GM21390 (cell line): ENCODE results near the gene GRIP1.

ENCODE experiments used
- ATAC-seq: cut with Tn5 transposase; IDR thresholded peaks from one replicate; pipeline ENCODE4 v1.9.1; 2021; ENCODE audit not compliant: unreplicated experiment

The GRIP1 gene

DNA sequence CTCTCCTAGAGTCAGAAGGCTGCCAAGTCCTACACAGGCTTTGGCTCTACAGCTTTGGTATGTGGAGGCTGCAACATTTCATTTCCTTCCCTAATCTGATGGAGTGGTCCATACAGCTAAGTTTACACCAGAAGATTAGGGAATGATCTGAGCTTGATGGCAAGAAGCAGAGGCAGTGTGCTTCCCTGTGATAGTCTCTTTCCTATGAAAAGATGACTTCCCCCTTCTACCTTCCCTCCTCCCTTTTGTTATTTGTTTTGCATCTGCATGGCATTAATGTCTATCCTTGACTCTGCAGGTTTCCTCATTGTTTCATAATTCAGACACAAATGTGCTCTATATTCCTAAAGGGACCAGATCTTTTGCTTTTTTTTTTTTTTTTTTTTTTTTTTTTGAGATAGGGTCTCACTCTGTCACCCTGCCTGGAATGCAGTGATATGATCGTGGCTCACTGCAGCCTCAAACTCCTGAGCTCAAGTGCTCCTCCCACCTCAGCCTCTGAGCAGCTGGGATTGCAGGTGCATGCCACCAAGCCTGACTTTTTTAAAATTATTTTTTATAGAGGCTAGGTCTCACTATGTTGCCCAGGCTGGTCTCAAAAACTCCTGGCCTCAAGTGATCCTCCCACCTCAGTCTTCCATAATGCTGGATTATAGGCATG lies 76.3 kb downstream of the GRIP1 start:
- ATAC-seq = no peak

DNA sequence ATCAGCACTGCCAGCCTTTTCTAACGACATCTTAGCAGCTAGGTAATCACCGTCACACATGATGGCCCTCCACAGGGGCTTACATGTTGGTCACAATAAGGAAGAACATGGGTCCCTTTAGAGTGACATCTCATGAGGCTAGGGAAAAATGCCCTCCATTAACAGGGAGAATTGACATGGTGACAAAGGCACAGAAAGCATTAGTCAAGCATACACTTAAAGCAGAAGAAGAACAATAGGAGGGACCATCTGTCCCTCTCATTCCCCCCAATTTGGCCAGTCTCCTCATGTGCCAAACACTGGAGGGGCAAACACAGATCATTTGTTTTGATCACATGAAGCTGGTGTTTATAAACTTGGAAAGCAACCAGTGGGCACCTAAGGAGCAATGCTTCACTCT lies 78.0 kb downstream of the GRIP1 start:
- ATAC-seq = no peak

DNA sequence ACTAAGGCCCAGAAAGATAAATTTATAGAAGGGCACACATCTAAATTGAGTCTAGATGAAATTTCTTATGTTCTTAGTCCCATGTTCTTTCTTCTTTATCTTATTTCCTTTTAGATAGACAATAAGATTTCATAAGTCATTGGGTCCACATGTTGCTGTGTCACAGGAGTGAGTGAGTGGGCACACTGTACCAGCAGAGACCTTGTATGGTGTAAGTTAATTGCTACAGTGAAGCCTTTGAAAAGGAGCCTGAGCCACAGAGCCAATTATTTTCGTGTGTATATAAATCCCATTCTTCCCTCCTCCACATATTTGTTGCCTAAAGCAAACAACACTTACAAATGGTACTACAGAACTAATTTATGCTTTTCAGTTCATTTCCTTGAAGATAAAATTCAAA lies 79.1 kb downstream of the GRIP1 start:
- ATAC-seq = no peak

DNA sequence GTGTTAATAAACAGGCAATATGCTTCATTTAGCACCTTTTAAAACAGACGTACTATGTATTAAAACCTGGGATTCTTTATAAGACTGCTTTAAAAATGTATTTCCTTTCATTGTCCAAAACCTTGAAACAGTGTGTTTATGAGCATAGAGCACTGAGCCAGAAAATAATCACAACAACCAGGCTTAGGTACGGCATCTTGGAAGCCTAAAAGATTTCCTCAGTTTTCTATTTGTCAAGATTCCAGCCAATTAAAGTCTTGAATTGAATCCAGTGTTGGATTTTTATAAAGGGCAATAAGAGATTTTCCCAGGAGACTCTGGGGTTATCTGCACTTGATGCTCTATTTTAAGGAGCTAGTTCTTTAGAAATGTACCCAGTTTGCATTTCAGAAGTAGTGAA lies 80.3 kb downstream of the GRIP1 start:
- no peak for ATAC-seq

DNA sequence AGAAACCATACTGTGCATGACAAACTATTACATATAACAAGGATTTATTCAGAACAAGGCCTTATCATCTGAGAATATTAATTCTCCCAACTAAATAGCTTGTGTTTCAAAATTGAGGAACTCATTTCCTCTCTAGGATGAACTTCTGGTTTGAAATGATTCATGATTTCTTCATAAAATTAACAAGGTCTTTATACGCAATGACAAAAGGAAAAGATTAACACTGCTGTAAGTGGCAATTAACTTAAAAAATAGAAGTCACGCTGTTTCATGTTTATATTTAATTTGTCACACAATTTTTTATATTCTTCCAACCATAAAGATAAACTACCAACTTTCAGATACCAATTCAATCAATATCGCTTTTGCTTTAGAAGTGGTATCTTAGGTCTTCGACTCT lies 80.8 kb downstream of the GRIP1 start:
- ATAC-seq = no peak

DNA sequence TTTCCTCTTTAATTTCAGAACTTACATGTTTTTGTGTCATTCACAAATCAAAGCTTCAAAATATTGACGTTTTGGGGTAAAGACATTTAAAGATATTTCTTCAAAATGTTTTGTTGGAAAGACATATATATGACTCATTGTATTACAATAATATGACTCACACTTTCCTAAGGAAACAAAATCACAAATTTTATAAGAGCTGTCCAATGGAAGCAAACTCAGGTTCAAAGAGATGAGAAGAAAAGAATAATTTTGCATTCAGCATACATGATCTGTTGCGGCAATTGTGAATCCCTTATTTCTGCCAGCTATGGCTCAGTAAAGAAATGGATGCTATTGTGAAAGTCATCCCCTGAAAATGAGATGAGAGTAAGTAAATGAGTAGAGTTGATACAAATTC lies 82.7 kb downstream of the GRIP1 start:
- no peak for ATAC-seq

DNA sequence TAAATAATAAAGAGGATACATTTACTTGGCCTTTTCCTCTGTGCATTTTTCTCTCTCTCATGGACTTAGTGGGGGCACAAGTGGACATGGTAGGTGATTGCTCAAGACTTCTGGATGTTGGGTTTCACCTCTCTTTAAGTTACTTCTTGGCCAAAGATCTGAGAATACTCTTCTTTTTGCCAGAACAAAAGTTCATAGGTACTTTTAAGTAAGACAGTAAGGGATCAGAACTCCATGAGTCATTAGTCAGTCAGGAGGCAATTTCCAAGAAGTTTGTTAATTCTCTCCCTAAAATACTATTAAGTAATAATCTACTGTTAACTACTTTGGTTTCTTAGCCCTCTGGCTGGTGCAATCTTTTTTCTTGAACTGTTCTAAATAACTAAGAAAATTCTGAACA lies 84.2 kb downstream of the GRIP1 start:
- no peak for ATAC-seq

DNA sequence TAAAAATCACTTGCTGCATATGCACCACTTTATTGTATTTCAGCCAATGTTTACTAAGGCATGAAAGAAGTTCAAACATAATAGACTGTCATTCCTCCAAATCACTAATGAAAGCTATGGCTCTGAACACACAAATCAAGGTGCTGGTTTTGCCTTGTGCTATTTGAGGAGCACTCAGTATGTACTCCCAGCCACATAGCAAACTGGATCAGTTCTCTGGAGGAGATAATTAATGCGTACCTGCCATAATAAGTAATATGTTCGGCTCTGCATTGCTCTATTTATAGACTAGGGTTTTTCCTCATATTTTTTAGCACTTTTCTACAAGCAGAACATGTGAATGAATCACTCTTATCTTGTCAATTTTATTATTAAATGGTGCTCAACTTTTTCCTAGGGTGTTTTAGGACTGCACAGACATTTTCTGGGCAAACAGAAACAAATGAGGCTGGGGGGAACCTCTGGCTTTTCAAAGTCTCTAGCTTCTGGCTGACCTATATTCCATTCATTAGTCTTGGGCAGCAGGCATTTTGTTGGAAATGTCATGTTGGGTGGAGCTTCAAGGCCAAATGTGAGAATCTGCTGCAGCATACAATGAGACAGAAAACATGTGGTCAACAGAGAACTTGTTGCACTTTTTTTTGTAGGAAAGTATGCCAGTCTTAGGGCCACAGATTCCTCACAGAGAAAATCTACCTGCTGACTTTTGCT lies 88.4 kb downstream of the GRIP1 start:
- no peak for ATAC-seq

DNA sequence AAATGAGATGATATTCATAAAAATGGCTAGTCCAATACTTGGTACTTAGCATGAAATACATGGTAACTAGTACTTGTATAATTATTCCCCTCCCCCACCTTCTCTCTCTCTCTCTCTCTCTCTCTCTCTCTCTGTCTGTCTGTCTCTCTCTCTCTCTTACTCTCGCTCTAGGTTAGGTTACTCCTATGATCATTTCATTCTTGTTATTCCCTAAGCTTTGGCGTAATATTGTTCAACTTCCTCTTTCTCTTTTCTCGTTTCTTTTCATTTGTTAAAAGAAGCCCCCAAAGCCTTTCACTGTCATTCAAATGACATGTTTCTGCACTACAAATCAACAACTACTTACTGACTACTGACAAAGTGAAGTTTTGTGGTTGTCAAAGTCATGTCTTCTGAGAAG lies 89.8 kb downstream of the GRIP1 start:
- no peak for ATAC-seq

DNA sequence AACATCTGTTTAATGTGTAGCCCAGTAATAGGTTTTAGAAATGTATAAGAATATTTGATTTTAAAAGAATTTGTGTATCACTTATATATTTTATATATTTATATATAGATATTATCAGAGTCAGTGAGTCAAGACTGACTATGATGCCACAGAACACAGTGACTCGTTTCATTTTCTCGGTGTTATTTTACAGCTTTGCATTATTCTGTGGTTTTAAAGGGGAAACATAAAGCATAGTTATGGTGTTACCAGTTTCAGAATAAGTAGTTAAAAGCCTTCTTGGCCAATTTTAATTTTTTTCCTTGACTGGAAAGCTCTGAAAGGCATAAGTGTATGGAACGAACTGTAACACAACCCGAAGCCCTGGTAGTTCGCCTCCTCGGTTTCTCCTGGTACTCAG lies 91.0 kb downstream of the GRIP1 start:
- ATAC-seq = no peak

DNA sequence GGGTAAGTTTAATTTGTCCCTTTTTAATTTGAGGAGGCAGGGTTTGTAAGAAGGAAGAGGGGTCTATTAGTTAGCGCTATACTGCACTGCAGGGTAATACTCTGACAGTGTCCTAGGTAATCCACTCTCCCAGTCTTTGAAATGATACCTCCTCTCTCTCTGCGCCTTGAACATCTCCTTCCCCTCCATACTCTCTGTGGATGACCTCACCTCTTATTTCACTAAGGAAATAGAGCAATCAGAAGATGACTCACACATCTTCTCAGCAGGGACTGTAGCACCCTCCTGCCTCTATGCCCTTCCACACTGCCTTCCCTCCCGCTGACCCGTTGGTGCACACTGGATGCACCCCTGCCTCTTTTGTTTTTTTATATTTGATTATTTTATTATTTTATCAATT lies 94.2 kb downstream of the GRIP1 start:
- no peak for ATAC-seq

DNA sequence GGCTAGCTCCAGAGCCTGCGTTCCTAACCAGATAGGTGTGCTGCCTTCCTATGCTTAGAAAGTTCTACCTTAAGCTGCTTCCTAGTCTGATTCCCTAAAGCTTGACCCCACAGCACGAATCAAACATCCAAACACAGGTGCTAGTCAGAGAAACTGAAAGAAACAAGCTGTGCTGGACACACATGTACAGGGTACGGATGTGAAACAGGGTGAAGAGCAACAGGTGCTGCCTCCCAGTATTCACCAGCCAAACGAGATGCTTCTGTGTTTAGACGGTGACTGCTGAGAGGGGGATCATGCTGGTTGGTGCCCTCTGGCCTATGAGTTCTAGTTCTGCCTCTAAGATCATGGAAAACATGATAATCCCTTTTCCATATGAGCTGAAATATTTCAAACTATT lies 105.3 kb downstream of the GRIP1 start:
- peak; percentile 70 for ATAC-seq

DNA sequence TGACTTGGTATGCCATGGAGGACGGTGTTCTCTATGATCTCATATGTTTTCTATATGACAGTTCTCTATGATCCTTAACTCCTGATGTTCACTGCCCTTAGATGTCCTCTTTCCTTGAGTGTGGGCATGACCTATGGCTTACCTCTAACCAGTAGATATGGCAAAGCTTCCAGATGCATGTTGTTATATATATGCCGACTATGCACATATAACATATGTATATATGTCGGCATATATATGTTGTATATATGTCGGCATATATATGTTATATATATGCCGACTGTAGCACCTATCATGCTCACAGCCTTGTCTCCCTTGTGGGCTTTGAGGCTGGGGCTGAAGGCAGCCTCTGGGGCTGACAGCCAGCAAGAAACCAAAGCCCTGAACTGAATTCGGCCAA lies 106.0 kb downstream of the GRIP1 start:
- ATAC-seq = no peak

DNA sequence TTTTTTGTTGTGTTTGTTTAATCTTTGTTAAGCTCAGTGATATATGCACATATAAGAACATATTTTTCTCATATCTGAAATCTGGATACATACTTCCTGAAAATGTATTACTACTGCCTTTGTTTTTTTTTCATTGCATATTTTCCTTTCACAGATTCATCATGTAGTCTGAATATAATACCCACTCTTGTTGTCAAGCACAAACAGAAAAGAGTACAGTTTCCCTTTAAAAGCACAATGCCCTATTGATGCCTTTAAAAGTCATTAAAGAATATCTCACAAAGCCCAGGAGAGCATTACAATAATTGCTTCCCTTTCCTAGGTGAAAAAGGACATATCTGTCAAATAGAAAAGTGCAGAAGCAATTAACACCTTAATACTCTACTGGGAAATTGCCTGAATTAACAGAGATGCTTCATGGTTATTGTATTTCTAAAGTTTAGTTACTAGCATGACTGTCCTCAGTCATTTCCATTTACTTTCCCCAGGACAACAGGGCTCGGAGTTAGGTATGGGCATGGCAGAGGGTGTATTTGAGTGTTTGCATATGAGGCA lies 107.4 kb downstream of the GRIP1 start:
- ATAC-seq = no peak

DNA sequence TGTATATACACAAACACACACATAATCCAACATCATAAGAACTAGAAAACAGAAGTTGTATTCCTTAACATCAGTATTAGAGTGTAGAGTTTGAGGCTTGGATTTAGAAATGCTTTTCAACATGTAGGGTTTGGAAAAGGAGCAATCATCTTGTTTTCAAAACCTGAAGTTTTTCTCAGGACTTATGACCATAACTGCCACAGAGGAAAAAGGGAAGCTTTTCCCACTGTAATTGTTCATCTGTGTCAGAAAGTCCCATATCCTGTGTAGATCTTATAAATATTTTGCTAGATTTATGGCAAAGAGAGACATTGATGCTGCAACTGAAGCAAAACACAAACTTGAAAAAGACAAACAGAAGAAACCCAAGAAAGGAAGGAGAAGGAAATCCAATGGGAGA lies 115.7 kb downstream of the GRIP1 start:
- ATAC-seq = no peak

DNA sequence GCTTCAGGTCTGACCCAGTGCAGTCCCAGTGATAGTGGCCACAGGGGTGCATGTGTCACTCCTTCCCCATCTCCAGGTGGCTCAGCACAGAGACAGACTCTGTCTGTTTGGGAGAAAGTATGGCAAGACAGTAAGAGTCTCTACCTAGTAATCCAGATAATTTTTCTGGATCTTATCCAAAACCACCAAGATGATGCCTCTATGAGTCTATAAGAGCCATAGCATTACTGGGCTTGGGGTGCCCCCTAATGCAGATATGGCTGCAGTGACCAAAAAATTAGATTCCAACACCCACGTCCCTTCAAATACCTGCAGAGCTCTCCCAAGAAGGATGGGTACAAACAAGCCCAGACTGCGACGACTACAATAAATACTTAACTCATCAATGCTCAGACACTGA lies 123.8 kb downstream of the GRIP1 start:
- no peak for ATAC-seq

DNA sequence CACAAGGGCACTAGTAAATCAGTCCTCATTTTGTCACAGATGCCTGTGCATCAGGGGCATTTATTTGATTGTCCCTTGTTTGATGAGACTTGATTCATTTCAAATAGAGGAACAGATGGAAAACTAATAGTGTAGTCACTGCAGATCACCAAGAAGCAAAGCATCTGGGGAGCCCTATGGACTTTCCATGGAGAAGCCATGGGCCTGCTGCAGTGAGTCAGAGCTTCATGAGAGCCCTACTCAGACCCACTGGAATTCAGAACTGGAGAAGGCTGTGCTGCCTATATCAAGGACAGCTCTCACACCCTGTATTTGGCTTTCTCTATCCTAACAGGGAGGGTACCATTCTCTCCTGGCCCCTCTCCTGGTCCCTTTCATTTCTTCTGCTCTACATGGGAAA lies 126.2 kb downstream of the GRIP1 start:
- ATAC-seq = no peak

DNA sequence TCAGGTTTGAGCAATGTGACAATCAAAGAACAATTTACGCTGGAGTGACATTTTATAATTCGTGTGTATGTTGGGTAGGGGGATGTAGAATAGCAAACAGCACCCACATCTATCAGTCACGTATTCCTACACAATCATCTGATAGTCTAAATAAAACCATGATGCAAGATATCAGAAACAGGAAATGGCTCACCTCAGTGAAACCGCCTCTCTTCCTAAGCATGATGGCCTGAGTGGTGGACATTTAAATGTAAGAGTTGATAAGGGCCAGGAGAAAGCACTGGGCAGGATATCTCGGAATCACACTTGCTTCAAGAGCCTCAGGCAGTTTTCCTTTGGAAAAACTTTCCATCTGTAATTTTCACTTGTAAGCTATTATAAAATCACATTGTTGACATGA lies 128.2 kb downstream of the GRIP1 start:
- no peak for ATAC-seq

DNA sequence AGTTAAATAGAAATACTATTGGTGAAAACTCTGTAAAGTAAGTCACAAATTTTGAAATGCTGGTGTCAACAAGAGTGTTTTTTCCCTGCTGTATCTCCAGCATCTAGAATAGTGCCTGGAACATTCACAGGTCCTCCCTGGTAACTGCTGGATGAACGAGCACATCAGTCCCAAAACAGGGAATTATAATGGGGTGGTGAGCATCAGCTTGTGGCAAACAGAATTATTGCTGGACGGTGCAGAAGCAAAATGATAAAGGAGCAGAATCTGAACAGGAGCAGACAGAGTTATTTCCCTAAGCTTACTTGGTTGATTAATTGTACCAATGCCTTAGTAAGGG lies 129.9 kb downstream of the GRIP1 start:
- ATAC-seq = no peak

DNA sequence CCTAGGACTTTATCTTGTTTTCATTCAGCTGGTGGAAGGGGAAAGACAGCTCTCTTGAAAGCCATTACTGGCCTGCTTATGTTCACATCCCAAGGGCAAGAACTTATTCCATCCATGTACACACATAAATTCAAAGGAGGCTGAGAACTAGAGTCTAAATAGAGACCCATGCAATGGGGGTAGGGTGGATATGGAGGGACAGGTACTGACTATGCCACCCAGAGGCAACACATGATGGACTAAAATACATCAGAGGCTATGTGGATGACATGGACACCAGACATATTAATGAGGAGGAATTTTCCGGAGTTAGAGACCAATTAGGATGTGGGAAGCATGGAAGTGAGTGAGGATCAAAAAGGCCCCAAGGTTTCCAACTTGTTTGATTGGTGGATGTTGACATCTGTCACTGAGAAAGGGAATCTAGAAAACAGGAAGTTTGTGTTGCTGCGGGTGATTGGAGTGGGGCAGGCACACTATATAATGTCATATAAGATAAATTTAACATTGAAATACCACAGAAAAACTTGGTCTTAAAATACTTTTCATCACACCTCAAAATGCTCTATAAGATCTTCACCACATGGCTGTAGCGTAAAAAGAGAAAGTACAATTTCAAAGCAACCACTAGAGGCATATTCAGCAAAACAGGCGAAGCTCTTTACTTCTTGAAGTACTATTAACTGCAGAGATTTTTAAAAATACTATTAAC lies 130.4 kb downstream of the GRIP1 start:
- no peak for ATAC-seq

DNA sequence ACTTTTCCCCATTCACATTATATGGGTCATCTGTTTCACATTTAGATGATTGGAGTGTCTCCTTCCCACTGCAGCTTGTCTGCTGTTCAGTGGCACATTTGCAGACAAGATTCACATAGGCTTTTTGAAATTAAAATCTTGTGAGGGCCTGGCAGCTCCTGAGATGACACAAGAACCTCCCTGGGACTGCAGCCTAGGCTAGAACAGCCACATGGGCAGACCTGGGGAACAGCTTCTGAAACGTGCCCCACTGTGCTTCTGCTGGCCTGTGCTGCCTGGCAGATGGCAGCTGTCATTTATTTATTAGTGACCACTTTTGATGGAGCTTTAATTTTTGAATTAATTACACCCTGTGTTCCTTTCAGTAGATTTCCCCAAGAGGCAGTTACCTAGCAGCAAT lies 137.4 kb downstream of the GRIP1 start:
- ATAC-seq = no peak

DNA sequence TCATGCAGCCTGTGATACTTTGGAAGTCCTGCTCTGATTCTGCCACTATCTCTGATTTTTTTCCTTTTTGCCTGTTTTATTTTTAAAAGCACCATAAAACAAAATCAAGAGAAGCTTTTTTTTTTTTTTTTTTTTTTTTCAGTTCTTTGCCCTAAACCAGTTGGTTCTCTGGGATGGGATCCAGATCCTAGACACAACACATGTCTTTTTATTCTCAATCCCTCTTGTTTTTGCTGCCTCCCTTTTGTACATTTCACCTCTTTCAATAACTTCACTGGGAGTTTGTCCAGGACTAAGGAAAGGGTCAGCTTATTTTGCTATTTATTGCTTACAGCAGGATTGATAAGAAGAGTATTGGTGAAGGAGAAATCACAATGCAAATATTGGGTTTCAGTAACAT lies 139.4 kb downstream of the GRIP1 start:
- ATAC-seq = no peak
